Stimulated activated CD8-positive, alpha-beta memory T cell treated with anti-CD3 and anti-CD28 coated beads, Interleukin-12 subunit alpha, Interleukin-12 subunit beta, amount 100 ng/mL, for 1 hour (primary cell): Measurements from ENCODE around the gene ADAMTS15.

Source experiments
- DNase-seq: peaks from one replicate; pipeline ENCODE4 v3.0.0-alpha.2; 2020; ENCODE audit warnings: low read depth

Gene ADAMTS15

GRCh38 chr11:130476922-130477491 is 28.6 kb downstream of the ADAMTS15 start:
- no peak for DNase-seq

- no peak for DNase-seq
Observed at GRCh38 chr11:130477586-130478203, 29.2 kb downstream of the ADAMTS15 start.

DNA sequence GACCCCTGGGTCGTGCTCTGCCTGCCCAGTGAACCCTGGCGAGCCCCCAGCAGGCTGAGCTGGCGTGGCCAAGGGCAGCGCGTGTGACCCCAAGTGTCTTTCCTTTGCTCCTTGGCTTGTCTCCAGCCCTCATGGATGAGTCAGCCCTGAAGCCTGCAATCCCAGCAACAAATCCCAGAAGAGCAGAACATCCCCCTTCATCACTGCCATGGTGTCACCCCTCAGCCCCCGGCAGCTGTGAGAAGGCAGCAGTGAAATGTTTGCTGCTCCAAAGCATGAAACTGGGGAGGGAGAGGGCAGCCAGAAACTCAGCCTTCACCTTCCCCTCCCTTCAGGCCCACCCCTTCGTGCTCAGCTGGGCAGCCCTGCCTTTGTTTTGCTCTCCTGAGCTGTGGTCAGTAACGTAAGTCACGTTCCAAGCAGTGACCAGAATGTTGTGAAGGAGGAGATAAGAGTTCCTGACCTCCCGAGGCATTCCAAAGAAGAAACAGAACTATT is 29.8 kb downstream of the ADAMTS15 start:
- DNase-seq: no peak

GRCh38 chr11:130478881-130479280 is 30.4 kb downstream of the ADAMTS15 start:
- DNase-seq: no peak

- DNase-seq: no peak
Observed at GRCh38 chr11:130480186-130480585, 31.7 kb downstream of the ADAMTS15 start.

DNA sequence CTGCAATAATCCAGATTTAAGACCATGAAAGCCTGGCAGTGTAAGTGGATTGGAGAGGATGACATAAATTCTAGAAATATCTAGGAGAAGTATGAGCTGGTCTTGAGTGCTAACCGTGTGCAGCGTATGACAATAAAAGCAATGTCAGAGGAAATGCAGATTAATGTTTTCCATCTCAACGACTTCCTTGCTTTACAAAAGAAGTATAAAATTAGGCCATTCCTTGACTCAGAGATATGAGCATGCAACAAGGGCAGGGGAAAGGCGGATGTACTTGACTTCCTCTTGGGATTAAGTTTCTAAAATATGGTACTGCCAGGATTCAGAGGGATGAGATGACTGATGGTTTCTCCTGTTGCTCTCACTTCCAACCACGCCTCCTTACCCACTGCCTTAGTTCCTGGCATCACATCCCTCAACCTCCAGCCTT is 32.3 kb downstream of the ADAMTS15 start:
- DNase-seq: no peak

GRCh38 chr11:130483124-130483523 is 34.7 kb downstream of the ADAMTS15 start:
- no peak for DNase-seq

DNA sequence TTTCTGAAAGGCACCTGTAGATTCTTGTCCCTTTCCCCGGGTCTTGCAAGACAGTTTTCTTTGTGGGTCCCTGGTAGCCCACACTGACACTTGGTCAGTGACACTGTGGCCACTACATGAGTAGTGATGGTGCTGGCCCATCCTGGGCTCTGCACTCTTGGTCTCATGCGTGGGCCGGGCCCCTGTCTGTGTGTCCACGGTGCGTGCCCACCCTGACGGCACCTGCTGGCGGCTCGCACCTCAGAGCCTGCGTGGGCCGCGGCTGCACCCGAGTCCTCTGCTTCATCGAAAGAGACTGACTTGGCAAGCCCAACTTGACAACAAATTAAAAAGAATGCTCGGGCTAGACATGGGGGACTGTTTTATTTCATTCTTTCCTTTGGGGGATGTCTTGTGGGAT is 37.5 kb downstream of the ADAMTS15 start:
- DNase-seq: no peak

- DNase-seq: no peak
Observed at GRCh38 chr11:130486391-130486836, 38.0 kb downstream of the ADAMTS15 start.

- DNase-seq: no peak
Observed at GRCh38 chr11:130486987-130487923, 38.8 kb downstream of the ADAMTS15 start.

DNA sequence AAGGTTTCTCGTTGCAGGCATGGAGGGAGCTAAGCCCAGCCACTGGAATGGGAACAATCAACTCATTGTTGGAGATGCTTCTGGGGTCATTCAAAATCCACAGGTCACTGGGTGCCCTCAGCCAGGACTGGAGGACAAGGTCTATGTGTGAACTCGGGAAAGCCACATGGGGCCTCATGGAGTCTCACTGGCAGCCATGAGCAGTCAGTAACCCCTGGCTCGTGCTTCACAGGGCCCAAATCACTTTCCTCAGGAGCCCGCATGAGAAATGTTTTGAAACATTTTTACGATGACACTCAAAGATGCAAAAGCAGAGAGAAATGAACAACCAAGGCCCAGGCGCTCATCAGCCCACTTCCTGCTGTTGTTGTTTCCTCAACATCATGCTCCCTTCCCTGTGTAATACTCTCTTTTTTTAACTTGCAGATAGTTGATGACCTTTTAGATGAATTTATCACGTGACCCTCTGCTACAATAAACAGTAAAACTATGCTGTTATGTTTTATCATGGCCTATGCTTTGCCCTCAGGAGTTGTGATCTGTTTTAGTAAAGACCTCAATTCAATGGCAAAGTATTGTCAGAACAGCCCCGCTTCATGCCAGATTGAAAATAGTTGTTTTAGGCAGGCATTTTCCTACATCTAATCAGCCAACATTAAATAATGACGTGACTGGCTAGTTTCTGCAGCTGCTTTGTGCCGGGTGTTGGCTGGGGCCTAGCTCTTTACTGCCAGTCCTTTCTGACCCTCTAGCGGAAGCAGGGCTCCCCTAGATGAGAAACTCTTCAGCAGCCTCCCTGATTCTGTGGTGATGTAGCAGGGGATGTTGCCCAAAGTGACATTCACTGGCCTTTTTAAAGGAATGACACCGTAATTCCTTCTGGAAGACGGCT is 39.7 kb downstream of the ADAMTS15 start:
- no peak for DNase-seq

- DNase-seq: no peak
Observed at GRCh38 chr11:130488848-130489584, 40.6 kb downstream of the ADAMTS15 start.

DNA sequence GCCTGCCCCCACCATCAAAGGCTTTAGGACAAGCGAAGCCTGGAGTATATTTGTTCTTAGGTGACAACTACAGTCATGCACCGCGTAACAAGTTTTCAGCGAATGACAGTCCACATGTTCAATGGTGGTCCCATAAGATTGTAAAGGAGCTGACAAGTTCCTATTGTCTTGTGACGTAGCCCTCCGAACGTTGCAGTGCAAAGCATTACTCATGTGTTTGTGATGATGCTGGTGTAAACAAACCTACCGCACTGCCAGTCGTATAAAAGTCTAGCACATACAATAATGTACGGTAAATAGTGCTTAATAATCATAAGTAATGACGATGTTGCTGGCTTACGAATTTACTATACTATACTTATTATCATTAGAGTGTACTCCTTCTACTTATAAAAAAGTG is 41.3 kb downstream of the ADAMTS15 start:
- no peak for DNase-seq

DNA sequence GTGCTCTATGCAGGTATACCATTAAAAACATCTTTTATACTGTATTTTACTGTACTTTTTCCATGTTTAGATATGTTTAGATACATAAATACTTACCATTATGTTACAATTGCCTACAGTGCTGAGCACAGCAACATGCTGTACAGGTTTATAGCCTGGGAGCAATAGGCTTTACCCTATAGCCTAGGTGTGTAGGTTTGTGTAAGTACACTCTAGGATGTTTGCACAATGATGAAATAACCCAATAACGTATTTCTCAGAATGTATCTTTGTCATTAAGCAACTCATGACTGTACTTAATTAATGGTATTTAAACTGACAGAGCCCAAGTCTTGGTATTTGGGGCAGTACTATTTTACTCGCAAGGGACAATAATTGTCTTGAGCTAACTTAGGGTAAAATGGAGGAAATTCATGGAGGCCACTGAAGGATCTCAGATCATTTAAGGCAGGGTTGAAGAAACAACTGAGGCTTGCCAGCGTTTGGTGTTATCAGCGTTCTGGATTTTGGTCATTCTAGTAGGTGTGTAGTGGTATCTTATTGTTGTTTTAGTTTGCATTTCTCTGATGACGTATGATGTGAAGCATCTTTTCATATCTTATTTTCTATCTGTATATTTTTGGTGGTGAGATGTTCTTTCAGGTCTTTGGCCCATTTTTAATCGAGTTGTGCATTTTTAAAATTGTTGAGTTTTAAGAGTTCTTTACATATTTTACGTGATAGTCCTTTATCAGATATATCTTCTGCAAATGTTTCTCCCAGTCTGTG is 42.4 kb downstream of the ADAMTS15 start:
- no peak for DNase-seq

DNA sequence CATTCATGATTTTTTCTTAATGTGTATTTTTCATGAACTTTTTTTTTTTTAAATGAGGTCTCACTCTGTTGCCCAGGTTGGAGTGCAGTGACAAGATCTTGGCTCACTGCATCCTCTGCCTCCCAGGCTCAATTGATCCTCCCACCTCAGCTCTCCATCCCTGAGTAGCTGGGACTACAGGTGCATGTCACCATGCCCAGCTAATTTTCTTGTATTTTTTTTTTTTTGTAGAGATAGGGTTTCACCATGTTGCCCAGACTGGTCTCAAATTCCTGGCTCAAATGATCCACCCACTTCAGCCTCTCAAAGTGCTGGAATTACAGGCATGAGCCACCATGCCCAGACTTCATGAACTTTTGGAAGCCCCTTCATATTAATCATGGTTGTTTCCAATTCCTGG is 49.7 kb downstream of the ADAMTS15 start:
- no peak for DNase-seq

GRCh38 chr11:130499828-130500227 is 51.4 kb downstream of the ADAMTS15 start:
- no peak for DNase-seq

DNA sequence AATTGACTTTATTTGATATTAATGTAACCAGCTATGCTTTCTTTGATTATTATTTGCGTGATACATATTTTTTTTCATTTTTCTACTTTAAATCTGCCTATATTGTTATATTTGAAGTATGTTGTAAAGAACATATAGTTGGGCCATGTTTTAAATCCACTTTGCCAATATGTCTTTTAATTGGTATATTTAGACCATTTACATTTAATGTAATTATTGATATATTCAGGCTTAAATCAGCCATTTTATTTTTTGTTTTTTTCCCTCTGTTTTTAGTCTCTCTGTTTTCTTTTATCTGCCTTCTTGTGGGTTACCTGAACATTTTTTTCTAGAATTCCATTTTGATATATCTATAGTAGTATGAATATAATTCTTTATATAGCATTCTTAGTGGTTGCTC is 55.9 kb downstream of the ADAMTS15 start:
- DNase-seq: no peak

DNA sequence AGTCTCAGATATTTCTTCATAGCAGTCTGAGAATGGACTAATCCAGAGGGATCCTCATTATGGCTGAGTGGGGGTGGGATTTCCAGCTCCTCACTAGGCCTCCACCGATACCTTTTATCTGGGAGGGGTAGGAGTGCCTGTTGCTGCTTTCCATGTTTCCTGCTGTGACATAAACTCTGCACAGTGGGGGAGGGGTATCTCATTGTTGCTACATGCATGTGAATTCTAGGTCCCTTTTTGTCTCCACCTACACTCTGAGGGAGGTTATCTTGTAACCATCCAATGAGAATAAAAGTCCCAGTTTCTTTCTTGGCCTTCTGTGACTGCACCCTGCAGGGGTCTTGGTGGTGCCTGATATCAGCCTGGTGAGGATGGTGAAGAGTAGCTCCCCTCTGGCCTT is 60.5 kb downstream of the ADAMTS15 start:
- no peak for DNase-seq

GRCh38 chr11:130509942-130510341 is 61.5 kb downstream of the ADAMTS15 start:
- DNase-seq: no peak

- DNase-seq: no peak
Observed at GRCh38 chr11:130510407-130511006, 62.1 kb downstream of the ADAMTS15 start.
